GM12892 (cell line): ENCODE results near the gene IAH1.

Source experiments
- POLR2A ChIP-seq: IDR thresholded peaks from 2 replicates; pipeline ENCODE4 v1.6.1; 2011; ENCODE audit warnings: low read depth, low read length, control low read depth
- POLR2AphosphoS5 ChIP-seq: IDR thresholded peaks from 2 replicates; pipeline ENCODE4 v1.6.1; 2011; ENCODE audit warnings: low read depth, low read length, control low read depth
- TAF1 ChIP-seq: IDR thresholded peaks from 2 replicates; pipeline ENCODE4 v1.6.1; 2011; ENCODE audit warnings: low read depth, mild to moderate bottlenecking, control low read depth, low read length, borderline replicate concordance

GRCh38 chr2:9434489-9434888 lies 39.9 kb upstream of the IAH1 start:
- TF ChIP-seq POLR2A = no peak
- no peak for TF ChIP-seq TAF1
- no peak for TF ChIP-seq POLR2AphosphoS5
